CD4-positive, alpha-beta T cell (primary cell): Measurements from ENCODE around the gene ADAM19. TPM values are rescaled to one million over a fixed set of nuclear protein-coding genes. Genes with fewer than 3 reads are reported as not detected.

Experiments used
- ATAC-seq: fragments of 200-7000 bp; cut with Tn5 transposase; one replicate; pipeline ENCODE4 v1.10.0; 2022; ENCODE audit warnings: mild to moderate bottlenecking; ENCODE audit not compliant: poor library complexity
- CTCF ChIA-PET: fragments of 350-600 bp; sonication (Branson Sonifier 250); formaldehyde crosslinking; loops from one replicate; lab custom pipeline; 2021; ENCODE audit warnings: antibody characterized with exemption, inconsistent platforms; lab: Charles Lee
- POLR2A ChIA-PET: fragments of 350-600 bp; sonication (Branson Sonifier 250); formaldehyde crosslinking; loops from one replicate; lab custom pipeline; 2021; ENCODE audit warnings: antibody characterized with exemption, inconsistent platforms; lab: Charles Lee
- DNase-seq, 14 experiments: peaks; one replicate each; pipeline ENCODE4 v3.0.0-alpha.2; 2013 to 2020; ENCODE audit warnings: mixed read lengths in 2 of 14
- H3K27ac ChIP-seq, 2 donors: one replicate each; pipeline versions ENCODE4 v1.5.1 to v1.7.0; 2013; ENCODE audit warnings: low read length in 2 of 2, low read depth in 1 of 2, mild to moderate bottlenecking in 1 of 2
- H3K27me3 ChIP-seq, 2 experiments: 1 replicate in 1 of 2; 2 replicates in 1 of 2; pipeline versions ENCODE4 v1.6.1 to v1.7.0; 2013; ENCODE audit warnings: low read length in 2 of 2, control low read depth in 1 of 2, mild to moderate bottlenecking in 1 of 2, moderate library complexity in 1 of 2; ENCODE audit not compliant: insufficient read depth in 2 of 2, control insufficient read depth in 1 of 2
- H3K36me3 ChIP-seq: one replicate; pipeline ENCODE4 v1.6.1; 2013; ENCODE audit warnings: low read length, control low read depth; ENCODE audit not compliant: insufficient read depth
- H3K4me1 ChIP-seq: one replicate; pipeline ENCODE4 v1.6.1; 2013; ENCODE audit warnings: low read length, control low read depth; ENCODE audit not compliant: insufficient read depth
- H3K4me3 ChIP-seq: one replicate; pipeline ENCODE4 v1.5.1; 2013; ENCODE audit warnings: mild to moderate bottlenecking, low read length, moderate library complexity
- H3K9me3 ChIP-seq, 2 experiments: 1 replicate in 1 of 2; 2 replicates in 1 of 2; pipeline versions ENCODE4 v1.6.1 to v1.7.0; 2013; ENCODE audit warnings: low read length in 2 of 2, mild to moderate bottlenecking in 2 of 2, control low read depth in 1 of 2, moderate library complexity in 1 of 2; ENCODE audit not compliant: control insufficient read depth in 1 of 2, insufficient read depth in 1 of 2
- H3K27ac Mint-ChIP-seq: one replicate; pipeline ENCODE4 v1.8.0; 2020; ENCODE audit warnings: mixed read lengths
- H3K27me3 Mint-ChIP-seq: one replicate; pipeline ENCODE4 v1.8.0; 2021; ENCODE audit warnings: mixed read lengths
- H3K36me3 Mint-ChIP-seq: one replicate; pipeline ENCODE4 v1.8.0; 2021; ENCODE audit warnings: low read depth, mixed read lengths
- H3K4me1 Mint-ChIP-seq: one replicate; pipeline ENCODE4 v1.8.0; 2021; ENCODE audit warnings: low read depth, mixed read lengths
- H3K4me3 Mint-ChIP-seq: one replicate; pipeline ENCODE4 v1.8.0; 2020; ENCODE audit warnings: mild to moderate bottlenecking, mixed read lengths
- H3K9me3 Mint-ChIP-seq: one replicate; pipeline ENCODE4 v1.8.0; 2020; ENCODE audit warnings: mixed read lengths
- CTCF ChIP-seq: fragments of 200-600 bp; IDR thresholded peaks from one replicate; pipeline ENCODE4 v1.8.0; 2022; ENCODE audit warnings: antibody characterized with exemption, mild to moderate bottlenecking
- intact Hi-C, 2 experiments: fragments of 100-400 bp; cut with DNase I in 1 of 2; cut with micrococcal nuclease in 1 of 2; formaldehyde crosslinking; loops; one replicate each; pipeline versions ENCODE4 v1.15.1 to v1.9.0; 2023 to 2025; cut with DNase I, micrococcal nuclease
- polyA plus RNA-seq, 2 donors: library from polyadenylated mRNA; unstranded; fragments of 120-200 nt; gene quantifications; one replicate each; pipeline ENCODE4 v1.2.1, GENCODE V29; 2013
- total RNA-seq, 174 experiments: library from RNA in 2 of 174; stranded (reverse) in 2 of 174; gene quantifications; one replicate each; pipeline ENCODE4 v1.2.3 and lab custom pipeline; 2021 to 2026

ADAM19 gene
- total RNA-seq (10 to 100 TPM; 26.7 to 29.1 TPM), total RNA-seq (lab: John Stamatoyannopoulos, UW) (25.7 to 766 (median 102) reads per million in 172 experiments)
- polyA plus RNA-seq (2013, experiment 1 of 2): 27.9 TPM
- polyA plus RNA-seq (2013, experiment 2 of 2): 35.7 TPM

- peak; percentile 70 for ATAC-seq
- H3K36me3 Mint-ChIP-seq: no peaks in the 10 kb centered on the region
- POLR2A ChIA-PET: interaction anchor here (1.0 kb wide), 1 partner anchor 17 kb away, joined by 4 read pairs; no protein-coding TSS in a partner anchor
- H3K36me3 ChIP-seq: peaks cover 5% of the 10 kb centered on the region
- peaks cover 47% of the 10 kb centered on the region for H3K4me1 ChIP-seq
- peak in 9 of 14 experiments; percentile 22 to 79 (median 54) for DNase-seq
- peak within 1 kb of the TSS; percentile 76 for H3K27ac Mint-ChIP-seq
- peaks cover 0 to 3% of the 10 kb centered on the region in 2 experiments for H3K27me3 ChIP-seq
- no peaks in the 10 kb centered on the region for H3K9me3 Mint-ChIP-seq
- CTCF ChIA-PET: no interaction called here
- H3K27ac ChIP-seq: peak within 1 kb of the TSS; percentile 37 to 64
- H3K27me3 Mint-ChIP-seq: no peaks in the 10 kb centered on the region
- peaks cover 49% of the 10 kb centered on the region for H3K4me1 Mint-ChIP-seq
- peak within 1 kb of the TSS; percentile 98 for H3K4me3 ChIP-seq
- H3K9me3 ChIP-seq: no peaks in the 10 kb centered on the region
- H3K4me3 Mint-ChIP-seq: peak within 1 kb of the TSS; percentile 89
- TF ChIP-seq CTCF: no peak
- intact Hi-C loops: loop anchor here in 1 of 2 experiments (2.0 to 5.0 kb wide), 2 partner anchors 27 to 33 kb away; no protein-coding TSS in a partner anchor
Measured at GRCh38 chr5:157575381-157576020, at the start of gene ADAM19. Gene ADAM19 (minus strand): TSS chr5:157575775. CDS start chr5:157575696, 79 bp downstream.

GRCh38 chr5:157624144-157624543 is 48.6 kb upstream of the ADAM19 start:
- H3K4me3 ChIP-seq: no peak overlapping the region
- no peak overlapping the region for H3K27ac ChIP-seq
- no peaks in the 10 kb centered on the region for H3K27me3 ChIP-seq
- DNase-seq (no peak), ATAC-seq (no peak)
- H3K36me3 ChIP-seq: no peaks in the 10 kb centered on the region
- no peaks in the 10 kb centered on the region for H3K27me3 Mint-ChIP-seq
- ChIA-PET CTCF (no interaction called here), POLR2A (no interaction called here)
- intact Hi-C loops: no loop called here
- H3K9me3 ChIP-seq: no peaks in the 10 kb centered on the region
- no peaks in the 10 kb centered on the region for H3K4me1 ChIP-seq
- H3K4me1 Mint-ChIP-seq: no peaks in the 10 kb centered on the region
- H3K9me3 Mint-ChIP-seq: no peaks in the 10 kb centered on the region
- H3K27ac Mint-ChIP-seq: no peak overlapping the region
- H3K36me3 Mint-ChIP-seq: no peaks in the 10 kb centered on the region
- no peak for TF ChIP-seq CTCF
- H3K4me3 Mint-ChIP-seq: no peak overlapping the region

- no peak for TF ChIP-seq CTCF
- Mint-ChIP-seq H3K4me1 (no peaks in the 10 kb centered on the region), H3K27me3 (no peaks in the 10 kb centered on the region), H3K4me3 (no peak overlapping the region), H3K9me3 (no peaks in the 10 kb centered on the region), H3K27ac (no peak overlapping the region), H3K36me3 (no peaks in the 10 kb centered on the region)
- ATAC-seq (no peak), DNase-seq (no peak)
- CTCF ChIA-PET: no interaction called here
- Histone ChIP-seq H3K9me3 (no peaks in the 10 kb centered on the region), H3K4me3 (no peak overlapping the region), H3K36me3 (no peaks in the 10 kb centered on the region), H3K27me3 (no peaks in the 10 kb centered on the region), H3K4me1 (no peaks in the 10 kb centered on the region), H3K27ac (no peak overlapping the region)
- POLR2A ChIA-PET: no interaction called here
- intact Hi-C loops: no loop called here
Measured at GRCh38 chr5:157620776-157621175, 45.2 kb upstream of the ADAM19 start.
